ENCODE results near the gene PRKAR1B.
"Not testable (repeated sequence)": the region's sequence is repeated elsewhere in the genome, so short reads cannot be mapped to it uniquely, and the experiment has no call there.

Gene PRKAR1B

GRCh38 chr7:555551-556160 lies 171.4 kb downstream of the PRKAR1B start:
- H3K4me3 ChIP-seq (ENCODE audit: low read length), result no peak overlapping the region
- no peak for DNase-seq (ENCODE audit: low read depth)
- no peak for TF ChIP-seq CTCF (conservative IDR thresholded peaks at IDR 0.05; ENCODE audit: low read length)

GRCh38 chr7:553636-554111 lies 173.4 kb downstream of the PRKAR1B start:
- no peak for DNase-seq (ENCODE audit: low read depth)
- H3K4me3 ChIP-seq (ENCODE audit: low read length), result no peak overlapping the region
- no peak for TF ChIP-seq CTCF (conservative IDR thresholded peaks at IDR 0.05; ENCODE audit: low read length)

DNA sequence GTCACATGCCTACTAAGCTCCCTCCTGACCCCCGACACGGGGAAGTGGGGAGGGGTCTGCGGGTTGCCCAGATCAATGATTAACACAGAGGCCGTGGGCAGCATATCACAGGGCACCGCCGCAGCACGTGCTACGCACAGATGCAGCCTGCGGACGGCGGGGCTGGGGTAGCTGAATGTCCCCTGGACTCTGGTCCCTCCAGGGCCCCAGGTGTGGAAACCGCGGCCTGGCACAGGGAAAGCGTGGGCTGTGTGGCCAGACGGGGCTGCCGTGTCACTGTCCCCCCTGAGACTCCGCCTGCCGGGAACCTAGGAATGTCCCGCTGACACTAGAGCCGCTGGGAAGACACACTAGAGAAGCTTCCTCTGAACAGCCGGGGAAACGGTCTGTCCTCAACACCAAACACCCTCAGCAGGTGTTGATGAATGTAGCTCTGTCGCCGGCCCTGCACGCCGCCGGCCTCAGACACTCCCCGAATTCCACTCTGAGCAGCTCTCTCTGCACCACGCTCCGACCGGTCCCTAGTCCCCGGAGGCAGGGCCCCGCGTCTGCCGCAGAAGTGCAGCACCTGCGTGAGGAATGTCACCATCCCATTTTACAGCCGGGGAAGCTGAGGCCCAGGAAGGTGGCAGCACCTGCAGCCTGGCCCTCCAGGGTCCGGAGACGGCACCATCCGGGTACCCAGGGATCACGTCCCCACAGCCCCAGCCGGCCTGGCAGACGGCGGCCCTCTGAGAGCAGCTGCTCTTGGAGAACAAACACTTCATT lies 174.0 kb downstream of the PRKAR1B start:
- DNase-seq (ENCODE audit: low read depth), result no peak
- H3K4me3 ChIP-seq (ENCODE audit: low read length), result no peak overlapping the region
- TF ChIP-seq CTCF (conservative IDR thresholded peaks at IDR 0.05; ENCODE audit: low read length), result no peak

GRCh38 chr7:552151-552867 lies 174.8 kb downstream of the PRKAR1B start:
- DNase-seq (ENCODE audit: low read depth), result not testable (repeated sequence)

DNA sequence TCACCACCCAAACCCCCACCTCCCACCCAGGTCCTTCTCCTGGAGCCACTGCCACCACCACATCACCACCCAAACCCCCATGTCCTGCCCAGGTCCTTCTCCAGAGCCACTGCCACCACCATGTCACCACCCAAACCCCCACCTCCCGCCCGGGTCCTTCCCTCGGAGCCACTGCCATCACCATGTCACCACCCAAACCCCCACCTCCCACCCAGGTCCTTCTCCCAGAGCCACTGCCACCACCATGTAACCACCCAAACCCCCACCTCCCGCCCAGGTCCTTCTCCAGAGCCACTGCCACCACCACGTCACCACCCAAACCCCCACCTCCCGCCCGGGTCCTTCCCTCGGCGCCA lies 175.5 kb downstream of the PRKAR1B start:
- DNase-seq (ENCODE audit: low read depth); H3K4me3 ChIP-seq (ENCODE audit: low read length): not testable (repeated sequence)

More at GRCh38 chr7:552151-552867, 174.8 kb downstream of the PRKAR1B start:
- H3K4me3 ChIP-seq (ENCODE audit: low read length), result not testable (repeated sequence)

GRCh38 chr7:550881-551614 lies 176.0 kb downstream of the PRKAR1B start:
- DNase-seq (ENCODE audit: low read depth), result no peak
- H3K4me3 ChIP-seq (ENCODE audit: low read length), result no peak overlapping the region
- no peak for TF ChIP-seq CTCF (conservative IDR thresholded peaks at IDR 0.05; ENCODE audit: low read length)

- no peak for TF ChIP-seq CTCF (conservative IDR thresholded peaks at IDR 0.05; ENCODE audit: low read length)
- DNase-seq (ENCODE audit: low read depth), result no peak
- no peak overlapping the region for H3K4me3 ChIP-seq (ENCODE audit: low read length)
These were observed 177.0 kb downstream of the PRKAR1B start for GRCh38 chr7:549891-550625.

Measured in AG10803 (cell line).